Suprapubic skin (tissue), 4 donors: Measurements from ENCODE around the gene TAX1BP1. TPM values are rescaled to one million over a fixed set of nuclear protein-coding genes. Genes with fewer than 3 reads are reported as not detected.

Experiments used
- DNase-seq, 2 donors: peaks; one replicate each; pipeline ENCODE4 v3.0.0-alpha.2; 2019; ENCODE audit warnings: low spot score in 2 of 2
- H3K27ac ChIP-seq: fragments of 200-600 bp; sonication (generic); one replicate; pipeline ENCODE4 v1.5.1; 2019
- H3K27me3 ChIP-seq: fragments of 200-600 bp; sonication (generic); one replicate; pipeline ENCODE4 v1.5.1; 2019
- H3K36me3 ChIP-seq: fragments of 200-600 bp; sonication (generic); one replicate; pipeline ENCODE4 v1.5.1; 2019
- H3K4me1 ChIP-seq: fragments of 200-600 bp; sonication (generic); one replicate; pipeline ENCODE4 v1.5.1; 2019
- H3K4me3 ChIP-seq: fragments of 200-600 bp; sonication (generic); one replicate; pipeline ENCODE4 v1.5.1; 2019; ENCODE audit warnings: mild to moderate bottlenecking
- H3K9me3 ChIP-seq: fragments of 200-600 bp; sonication (generic); one replicate; pipeline ENCODE4 v1.5.1; 2019
- CTCF ChIP-seq, 2 donors: fragments of 200-600 bp in 1 of 2; fragments of 450-650 bp in 1 of 2; sonication (generic) in 1 of 2; IDR thresholded peaks; one replicate each; pipeline ENCODE4 v1.5.1; 2016 to 2019; ENCODE audit warnings: antibody characterized with exemption in 2 of 2, mild to moderate bottlenecking in 1 of 2, moderate library complexity in 1 of 2
- EP300 ChIP-seq: sonication (generic); formaldehyde crosslinking; IDR thresholded peaks from one replicate; pipeline ENCODE4 v1.6.1; 2017; ENCODE audit warnings: antibody characterized with exemption
- POLR2A ChIP-seq, 2 donors: fragments of 450-650 bp; IDR thresholded peaks; one replicate each; pipeline ENCODE4 v1.6.1; 2017; ENCODE audit warnings: antibody characterized with exemption in 2 of 2, mild to moderate bottlenecking in 2 of 2, moderate library complexity in 2 of 2
- POLR2AphosphoS5 ChIP-seq, 3 donors: sonication (generic); formaldehyde crosslinking; IDR thresholded peaks; one replicate each; pipeline ENCODE4 v1.6.1; 2017; ENCODE audit warnings: antibody characterized with exemption in 3 of 3
- WGBS: methylation state at CpG from one replicate; pipeline ENCODE4 v1.1.5; 2018; 5-methylcytosine and 5-hydroxymethylcytosine counted together
- total RNA-seq, 4 donors: library from RNA; depleted of rRNA; stranded (reverse); fragments of >200 nt; gene quantifications; one replicate each; pipeline ENCODE4 v1.1.0, GENCODE V29; 2016

The TAX1BP1 gene
- total RNA-seq, result 10 to 100 TPM; 67.5 to 98.3 (median 84.5) TPM

- Histone ChIP-seq H3K9me3 (no peaks in the 10 kb centered on the region), H3K27me3 (no peaks in the 10 kb centered on the region), H3K4me3 (peak within 1 kb of the TSS; percentile 98), H3K27ac (peak within 1 kb of the TSS; percentile 100), H3K4me1 (peaks cover 36% of the 10 kb centered on the region), H3K36me3 (no peaks in the 10 kb centered on the region)
- TF ChIP-seq POLR2A (IDR thresholded peaks at IDR 0.05) (peak; percentile 84 to 96), CTCF (IDR thresholded peaks at IDR 0.05) (no peak), EP300 (no peak), POLR2AphosphoS5 (IDR thresholded peaks at IDR 0.05) (peak; percentile 90 to 94 (median 93))
- under 1% methylated on average over 40 of the region's 41 CpGs for WGBS
- DNase-seq, result peak; percentile 97
Observed at GRCh38 chr7:27739909-27740448, at the start of gene TAX1BP1. Gene TAX1BP1, plus strand, starts transcription at chr7:27740162. Its CDS starts 8,363 bp downstream, at chr7:27748525.

DNA sequence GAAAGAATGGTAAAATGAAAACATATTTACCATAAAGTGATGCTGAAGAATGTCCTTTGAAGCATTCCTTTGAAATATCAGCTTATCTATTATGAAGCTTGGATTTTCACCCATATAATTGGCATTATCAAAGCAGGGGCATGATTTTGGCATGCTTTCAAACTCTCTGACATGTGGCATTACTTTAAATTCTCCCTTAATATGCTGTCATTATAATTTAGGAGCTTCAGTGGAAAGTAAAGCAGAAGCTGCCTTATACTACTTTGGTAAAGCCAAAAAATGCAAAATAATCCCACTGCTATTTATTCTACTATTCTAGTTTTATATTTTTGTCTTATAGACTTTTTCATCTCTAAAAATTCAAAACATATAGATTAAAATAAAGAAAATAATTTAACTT is 49.3 kb upstream of the TAX1BP1 start:
- no peaks in the 10 kb centered on the region for H3K27me3 ChIP-seq
- TF ChIP-seq POLR2A (IDR thresholded peaks at IDR 0.05) (no peak), CTCF (IDR thresholded peaks at IDR 0.05) (no peak), EP300 (no peak)
- no peak for DNase-seq
- H3K9me3 ChIP-seq, result no peaks in the 10 kb centered on the region
- H3K36me3 ChIP-seq, result no peaks in the 10 kb centered on the region
- peaks cover 6% of the 10 kb centered on the region for H3K4me1 ChIP-seq
- no peak overlapping the region for H3K27ac ChIP-seq
- no peak overlapping the region for H3K4me3 ChIP-seq

DNA sequence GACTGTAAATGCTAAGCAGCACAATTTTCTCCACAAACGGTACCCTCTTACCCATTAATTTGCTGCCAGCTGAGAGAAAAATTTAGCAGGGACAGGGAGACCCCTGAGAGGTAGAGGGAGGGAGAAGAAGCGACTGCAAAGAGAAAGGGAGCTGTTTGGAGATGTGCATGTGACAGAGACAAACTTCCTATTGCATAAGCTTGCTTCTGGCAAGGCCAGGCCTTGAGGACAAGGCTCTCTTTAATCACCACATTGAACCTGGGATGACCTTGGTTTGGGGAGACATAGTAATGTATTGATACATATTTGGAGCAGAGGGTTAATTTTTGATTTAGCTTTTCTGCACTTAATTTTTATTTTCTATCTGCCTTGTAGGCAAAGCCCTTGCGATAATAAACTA is 46.2 kb upstream of the TAX1BP1 start:
- H3K9me3 ChIP-seq, result no peaks in the 10 kb centered on the region
- peaks cover 3% of the 10 kb centered on the region for H3K4me1 ChIP-seq
- no peak for DNase-seq
- no peak overlapping the region for H3K27ac ChIP-seq
- no peaks in the 10 kb centered on the region for H3K36me3 ChIP-seq
- WGBS, result 74% methylated on average over 3 of the region's 3 CpGs
- no peak overlapping the region for H3K4me3 ChIP-seq
- no peaks in the 10 kb centered on the region for H3K27me3 ChIP-seq
- no peak for TF ChIP-seq POLR2A (IDR thresholded peaks at IDR 0.05)
- no peak for TF ChIP-seq CTCF (IDR thresholded peaks at IDR 0.05)
- TF ChIP-seq EP300, result no peak
- no peak for TF ChIP-seq POLR2AphosphoS5 (IDR thresholded peaks at IDR 0.05)

DNA sequence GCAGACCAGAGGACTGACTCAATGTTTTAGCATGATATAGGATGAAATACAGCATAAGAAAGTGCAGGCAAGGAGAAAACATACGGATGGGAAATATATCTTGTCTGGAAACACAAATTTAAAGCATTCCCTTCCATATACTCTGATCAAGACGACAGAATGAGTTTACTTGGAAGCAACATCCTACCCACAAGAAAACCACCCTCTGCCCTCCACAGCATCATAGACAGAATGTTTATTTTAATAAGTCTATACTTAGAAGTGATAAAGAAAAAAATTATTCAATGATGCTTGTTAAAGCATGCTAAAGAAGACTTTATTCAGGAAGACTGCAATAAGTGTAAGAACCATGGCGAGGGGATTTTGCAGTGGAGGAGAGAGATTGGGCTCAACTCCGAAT is 44.9 kb upstream of the TAX1BP1 start:
- Histone ChIP-seq H3K27me3 (no peaks in the 10 kb centered on the region), H3K27ac (no peak overlapping the region), H3K4me1 (no peaks in the 10 kb centered on the region), H3K36me3 (no peaks in the 10 kb centered on the region), H3K9me3 (no peaks in the 10 kb centered on the region), H3K4me3 (no peak overlapping the region)
- DNase-seq, result no peak
- TF ChIP-seq POLR2AphosphoS5 (IDR thresholded peaks at IDR 0.05) (no peak), POLR2A (IDR thresholded peaks at IDR 0.05) (no peak), CTCF (IDR thresholded peaks at IDR 0.05) (no peak), EP300 (no peak)
- 87% methylated on average over 4 of the region's 4 CpGs for WGBS

- no peaks in the 10 kb centered on the region for H3K36me3 ChIP-seq
- H3K9me3 ChIP-seq, result no peaks in the 10 kb centered on the region
- H3K27me3 ChIP-seq, result no peaks in the 10 kb centered on the region
- no peaks in the 10 kb centered on the region for H3K4me1 ChIP-seq
- WGBS, result 42% methylated on average over 3 of the region's 3 CpGs
- DNase-seq, result no peak
- no peak overlapping the region for H3K27ac ChIP-seq
- TF ChIP-seq CTCF (IDR thresholded peaks at IDR 0.05) (no peak), POLR2A (IDR thresholded peaks at IDR 0.05) (no peak), EP300 (no peak), POLR2AphosphoS5 (IDR thresholded peaks at IDR 0.05) (no peak)
- H3K4me3 ChIP-seq, result no peak overlapping the region
Observed at GRCh38 chr7:27697861-27698430, 42.0 kb upstream of the TAX1BP1 start.
